Brain microvascular endothelial cell (primary cell): ENCODE data around the gene SENP2.

Experiments
- DNase-seq: peaks from one replicate; pipeline ENCODE4 v3.0.0-alpha.2; 2020
- H3K27ac ChIP-seq: fragments of 250-450 bp; sonication (Bioruptor Pico); 2 replicates; pipeline ENCODE4 v1.5.1; 2020; ENCODE audit warnings: mild to moderate bottlenecking, moderate library complexity
- H3K27me3 ChIP-seq: fragments of 250-450 bp; sonication (Bioruptor Pico); replicated peaks from 2 replicates; pipeline ENCODE4 v1.5.1; 2020; ENCODE audit warnings: mild to moderate bottlenecking
- H3K36me3 ChIP-seq: fragments of 250-450 bp; sonication (Bioruptor Pico); replicated peaks from 2 replicates; pipeline ENCODE4 v1.5.1; 2020; ENCODE audit warnings: mild to moderate bottlenecking
- H3K4me3 ChIP-seq: 2 replicates; pipeline ENCODE4 v1.5.1; 2011; ENCODE audit warnings: low read depth, mild to moderate bottlenecking, control low read depth, low read length, moderate library complexity
- in situ Hi-C: cut with HindIII; loops from 2 replicates; pipeline ENCODE4 v1.10.0; 2017; ENCODE audit warnings: low sequenced_read_pairs, low pct_ligation_motif_present
- TF ChIP-seq, protein P1 (sequence below): IDR thresholded peaks from 2 replicates; pipeline ENCODE4 v1.5.1; 2011; ENCODE audit warnings: low read depth, mild to moderate bottlenecking, moderate library complexity, low read length, control low read depth, inconsistent platforms; ENCODE audit errors: missing control alignments

SENP2 gene

DNA sequence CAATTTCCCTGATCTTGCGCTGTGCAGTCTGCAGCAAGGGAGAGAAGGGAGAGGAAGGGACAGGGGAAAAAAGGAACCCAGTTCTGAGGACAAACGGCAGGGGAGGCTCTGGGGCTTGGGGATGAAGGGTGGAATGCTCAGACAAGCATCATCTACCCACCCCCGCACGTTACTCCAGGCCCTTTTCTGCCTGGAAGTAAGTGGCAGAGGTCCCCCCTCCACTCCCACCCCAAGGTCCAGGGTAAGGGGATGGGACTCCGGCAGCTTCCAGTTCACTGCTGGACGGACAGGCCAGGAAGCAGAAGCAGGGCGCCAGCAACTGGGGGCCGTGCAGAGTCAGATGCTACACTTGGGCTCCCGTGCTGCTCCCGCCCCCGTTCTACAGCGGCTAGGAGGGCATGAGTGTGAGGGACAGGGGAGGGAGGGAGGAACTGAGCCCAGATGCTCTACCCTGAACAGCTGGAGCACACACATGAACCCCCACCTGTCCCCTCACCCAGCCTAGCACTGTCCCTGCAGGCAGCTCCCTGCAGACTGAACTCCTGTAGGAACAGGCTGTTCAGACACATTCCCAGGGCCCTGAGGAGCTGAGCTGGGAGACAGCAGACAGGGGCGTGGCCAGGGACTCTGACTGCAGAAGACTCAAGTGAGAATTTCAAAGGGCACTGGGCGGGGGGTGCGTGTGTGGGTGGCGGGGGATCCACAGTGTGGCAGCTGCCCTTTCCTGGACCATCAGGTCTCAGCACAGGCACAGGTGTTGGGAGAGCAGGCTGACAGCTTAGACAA lies 59.7 kb downstream of the SENP2 start:
- in situ Hi-C loops, result no loop called here
- Histone ChIP-seq H3K27ac (peak overlapping the region; percentile 57), H3K36me3 (peaks cover 51% of the 10 kb centered on the region), H3K4me3 (no peak overlapping the region), H3K27me3 (no peaks in the 10 kb centered on the region)
- TF ChIP-seq, protein P1, sequence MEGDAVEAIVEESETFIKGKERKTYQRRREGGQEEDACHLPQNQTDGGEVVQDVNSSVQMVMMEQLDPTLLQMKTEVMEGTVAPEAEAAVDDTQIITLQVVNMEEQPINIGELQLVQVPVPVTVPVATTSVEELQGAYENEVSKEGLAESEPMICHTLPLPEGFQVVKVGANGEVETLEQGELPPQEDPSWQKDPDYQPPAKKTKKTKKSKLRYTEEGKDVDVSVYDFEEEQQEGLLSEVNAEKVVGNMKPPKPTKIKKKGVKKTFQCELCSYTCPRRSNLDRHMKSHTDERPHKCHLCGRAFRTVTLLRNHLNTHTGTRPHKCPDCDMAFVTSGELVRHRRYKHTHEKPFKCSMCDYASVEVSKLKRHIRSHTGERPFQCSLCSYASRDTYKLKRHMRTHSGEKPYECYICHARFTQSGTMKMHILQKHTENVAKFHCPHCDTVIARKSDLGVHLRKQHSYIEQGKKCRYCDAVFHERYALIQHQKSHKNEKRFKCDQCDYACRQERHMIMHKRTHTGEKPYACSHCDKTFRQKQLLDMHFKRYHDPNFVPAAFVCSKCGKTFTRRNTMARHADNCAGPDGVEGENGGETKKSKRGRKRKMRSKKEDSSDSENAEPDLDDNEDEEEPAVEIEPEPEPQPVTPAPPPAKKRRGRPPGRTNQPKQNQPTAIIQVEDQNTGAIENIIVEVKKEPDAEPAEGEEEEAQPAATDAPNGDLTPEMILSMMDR, result no peak
- DNase-seq, result peak; percentile 75

DNA sequence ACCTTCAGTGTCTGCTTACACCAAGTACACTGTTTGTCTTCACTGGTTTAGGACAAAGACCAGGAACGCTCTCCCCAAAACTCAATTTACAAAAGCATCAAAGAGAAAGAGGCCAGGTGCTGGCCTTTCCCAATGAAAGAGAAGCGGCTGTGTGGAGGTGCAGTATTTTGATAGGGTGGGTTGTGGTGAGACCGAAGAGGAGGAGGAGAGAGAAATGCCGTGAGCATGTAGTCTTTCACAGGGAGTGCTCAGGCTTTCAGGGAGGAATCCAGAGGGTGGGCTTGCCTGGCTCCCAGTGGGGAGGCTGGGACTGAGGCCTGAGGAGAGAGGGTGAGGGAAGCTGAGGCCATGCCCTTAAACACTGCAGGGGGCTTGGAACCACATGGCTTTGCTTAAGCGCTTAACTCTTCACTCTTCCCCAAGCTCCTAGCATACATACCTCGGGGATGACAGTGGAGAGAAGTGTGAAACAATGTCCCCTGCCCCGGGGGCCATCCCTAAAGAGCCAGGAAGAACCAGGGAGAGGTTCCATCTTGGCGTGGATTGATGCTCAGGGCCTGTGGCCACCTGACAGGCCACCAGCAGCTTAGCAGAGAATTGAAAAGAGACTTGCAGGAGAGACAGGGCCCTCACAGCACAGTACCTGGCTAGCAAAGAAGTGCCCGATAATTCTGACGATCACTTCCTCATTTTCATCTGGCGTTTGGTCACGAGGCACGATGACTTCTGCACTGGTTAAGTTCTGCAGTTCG lies 60.5 kb downstream of the SENP2 start:
- DNase-seq, result no peak
- in situ Hi-C loops, result no loop called here
- peaks cover 57% of the 10 kb centered on the region for H3K36me3 ChIP-seq
- no peaks in the 10 kb centered on the region for H3K27me3 ChIP-seq
- H3K4me3 ChIP-seq, result no peak overlapping the region
- TF ChIP-seq, protein P1, result no peak
- peak overlapping the region; percentile 57 for H3K27ac ChIP-seq

DNA sequence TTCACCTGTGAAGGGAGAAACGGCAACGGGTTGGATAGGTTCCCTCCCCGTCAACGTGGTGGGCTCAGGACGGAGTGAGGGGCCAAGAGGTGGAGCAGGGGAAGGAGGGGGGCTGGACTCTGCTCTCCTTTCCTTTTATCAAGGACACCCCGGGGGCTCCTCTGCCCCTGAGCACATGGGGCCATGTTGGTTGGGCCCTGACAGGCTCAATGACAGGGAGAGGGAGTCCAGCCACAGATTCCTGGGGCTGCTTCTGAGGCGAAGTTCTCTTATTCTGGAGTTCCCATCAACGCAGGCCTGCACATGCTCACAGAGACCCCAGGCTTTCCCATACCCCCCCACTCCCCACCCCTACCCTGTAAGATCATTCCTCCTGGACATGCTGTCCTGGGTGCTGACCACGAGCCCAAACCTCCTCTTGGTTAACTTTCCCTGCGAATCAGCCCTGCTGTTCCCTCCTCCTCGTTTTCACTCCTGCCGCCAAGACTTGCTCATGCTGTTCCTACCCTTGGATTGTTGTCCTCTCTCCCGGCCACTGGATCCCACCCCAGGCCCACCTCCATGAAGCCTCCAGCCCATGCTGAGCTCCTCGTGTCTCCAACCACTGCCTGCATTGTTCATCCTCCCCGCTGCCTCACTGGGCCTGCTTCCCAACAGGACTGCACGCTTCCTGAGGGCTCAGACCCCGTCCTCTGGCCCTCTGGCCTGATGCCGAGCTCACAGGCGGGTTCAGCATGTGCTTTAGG lies 61.2 kb downstream of the SENP2 start:
- in situ Hi-C loops, result no loop called here
- H3K36me3 ChIP-seq, result peaks cover 58% of the 10 kb centered on the region
- TF ChIP-seq, protein P1, result no peak
- no peaks in the 10 kb centered on the region for H3K27me3 ChIP-seq
- H3K27ac ChIP-seq, result peak overlapping the region; percentile 82
- H3K4me3 ChIP-seq, result no peak overlapping the region
- DNase-seq, result no peak

DNA sequence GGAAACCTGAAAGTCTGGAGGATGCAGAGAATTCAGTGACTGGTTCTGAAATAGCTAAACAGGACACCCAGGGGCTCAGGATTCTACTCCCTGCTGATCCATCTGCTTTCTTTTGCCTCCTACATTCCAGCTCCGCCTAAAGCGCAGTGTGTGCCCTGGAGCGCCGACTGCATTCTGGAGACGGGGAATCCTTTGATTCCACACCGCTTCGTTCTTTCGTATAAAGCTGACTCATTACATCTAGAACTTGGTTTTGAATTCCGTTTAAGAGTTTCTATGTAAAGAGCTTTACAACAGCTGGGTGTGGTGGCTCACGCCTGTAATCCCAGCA lies 61.8 kb downstream of the SENP2 start:
- no peak for DNase-seq
- Histone ChIP-seq H3K27me3 (no peaks in the 10 kb centered on the region), H3K27ac (peak overlapping the region; percentile 82), H3K4me3 (no peak overlapping the region), H3K36me3 (peaks cover 60% of the 10 kb centered on the region)
- in situ Hi-C loops, result no loop called here
- TF ChIP-seq, protein P1, result no peak

DNA sequence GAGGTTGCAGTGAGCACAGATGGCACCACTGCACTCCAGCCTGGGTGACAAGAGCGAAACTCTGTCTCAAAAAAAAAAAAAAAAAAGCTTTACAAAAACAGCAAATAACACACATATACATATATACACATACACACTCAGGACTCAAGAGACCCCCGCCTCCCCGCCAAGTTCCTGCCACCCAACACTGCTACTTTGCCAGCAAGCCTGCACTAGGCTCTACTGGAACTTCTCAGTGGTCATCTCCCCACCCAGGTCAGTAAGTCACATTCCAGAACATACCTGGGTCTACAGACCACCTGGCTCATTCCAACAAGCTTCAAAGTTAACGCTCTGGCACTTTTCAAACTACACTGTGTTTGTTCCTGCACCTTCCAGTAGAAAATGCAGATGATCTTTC lies 62.3 kb downstream of the SENP2 start:
- H3K4me3 ChIP-seq, result no peak overlapping the region
- DNase-seq, result no peak
- in situ Hi-C loops, result no loop called here
- H3K36me3 ChIP-seq, result peaks cover 60% of the 10 kb centered on the region
- H3K27ac ChIP-seq, result peak overlapping the region; percentile 82
- TF ChIP-seq, protein P1, result no peak
- H3K27me3 ChIP-seq, result no peaks in the 10 kb centered on the region
